Trophoblast cell (in vitro differentiated cells and primary cell): ENCODE results near the gene SYNJ2.

Experiments used
- DNase-seq, 2 donors: peaks; one replicate each; pipeline ENCODE4 v3.0.0-alpha.2; 2016
- H2AFZ ChIP-seq: 2 replicates; pipeline ENCODE4 v1.6.1; 2013; ENCODE audit warnings: low read length, moderate library complexity, mild to moderate bottlenecking; ENCODE audit not compliant: insufficient read depth, poor library complexity
- H2AK5ac ChIP-seq: 2 replicates; pipeline ENCODE4 v1.6.1; 2013; ENCODE audit warnings: mild to moderate bottlenecking, low read length
- H2BK120ac ChIP-seq: 2 replicates; pipeline ENCODE4 v1.6.1; 2013; ENCODE audit warnings: low read length, mild to moderate bottlenecking, moderate library complexity; ENCODE audit not compliant: insufficient read depth, poor library complexity
- H2BK12ac ChIP-seq: 2 replicates; pipeline ENCODE4 v1.6.1; 2013; ENCODE audit warnings: mild to moderate bottlenecking, low read length, moderate library complexity
- H2BK5ac ChIP-seq: 2 replicates; pipeline ENCODE4 v1.6.1; 2013; ENCODE audit warnings: low read length, low read depth, moderate library complexity, mild to moderate bottlenecking; ENCODE audit not compliant: poor library complexity
- H3K14ac ChIP-seq: 2 replicates; pipeline ENCODE4 v1.6.1; 2013; ENCODE audit warnings: mild to moderate bottlenecking, low read length
- H3K18ac ChIP-seq: 2 replicates; pipeline ENCODE4 v1.6.1; 2013; ENCODE audit warnings: mild to moderate bottlenecking, low read length
- H3K23ac ChIP-seq: 2 replicates; pipeline ENCODE4 v1.6.1; 2013; ENCODE audit warnings: low read length
- H3K27ac ChIP-seq: 2 replicates; pipeline ENCODE4 v1.5.1; 2013; ENCODE audit warnings: low read depth, mild to moderate bottlenecking, inconsistent platforms, low read length, moderate library complexity
- H3K27me3 ChIP-seq: 2 replicates; pipeline ENCODE4 v1.6.1; 2013; ENCODE audit warnings: inconsistent platforms, mild to moderate bottlenecking, low read length, moderate library complexity; ENCODE audit not compliant: insufficient read depth
- H3K36me3 ChIP-seq, 2 experiments: 1 replicate in 1 of 2; 2 replicates in 1 of 2; pipeline ENCODE4 v1.6.1; 2013; ENCODE audit warnings: low read length in 2 of 2, mild to moderate bottlenecking in 2 of 2, moderate library complexity in 1 of 2; ENCODE audit not compliant: insufficient read depth in 2 of 2, control insufficient read depth in 1 of 2
- H3K4ac ChIP-seq: 2 replicates; pipeline ENCODE4 v1.6.1; 2013; ENCODE audit warnings: low read depth, mild to moderate bottlenecking, low read length, moderate library complexity
- H3K4me1 ChIP-seq, 2 experiments: 1 replicate in 1 of 2; 2 replicates in 1 of 2; pipeline ENCODE4 v1.6.1; 2013; ENCODE audit warnings: low read length in 2 of 2, mild to moderate bottlenecking in 2 of 2, moderate library complexity in 1 of 2; ENCODE audit not compliant: insufficient read depth in 2 of 2, control insufficient read depth in 1 of 2
- H3K4me2 ChIP-seq: 2 replicates; pipeline ENCODE4 v1.6.1; 2013; ENCODE audit warnings: inconsistent platforms, mild to moderate bottlenecking, low read length, moderate library complexity
- H3K4me3 ChIP-seq: 2 replicates; pipeline ENCODE4 v1.5.1; 2013; ENCODE audit warnings: mild to moderate bottlenecking, low read depth, low read length, inconsistent platforms
- H3K79me1 ChIP-seq: one replicate; pipeline ENCODE4 v1.6.1; 2013; ENCODE audit warnings: low read length
- H3K79me2 ChIP-seq: 2 replicates; pipeline ENCODE4 v1.6.1; 2013; ENCODE audit warnings: low read length, mild to moderate bottlenecking; ENCODE audit not compliant: control insufficient read depth, insufficient read depth, poor library complexity
- H3K9ac ChIP-seq: 2 replicates; pipeline ENCODE4 v1.6.1; 2013; ENCODE audit warnings: mild to moderate bottlenecking, low read length
- H3K9me3 ChIP-seq: 2 replicates; pipeline ENCODE4 v1.6.1; 2013; ENCODE audit warnings: low read depth, mild to moderate bottlenecking, control low read depth, inconsistent platforms, low read length; ENCODE audit not compliant: insufficient read depth
- H4K12ac ChIP-seq: 2 replicates; pipeline ENCODE4 v1.6.1; 2013; ENCODE audit warnings: low read depth, mild to moderate bottlenecking, low read length, moderate library complexity
- H4K8ac ChIP-seq: 2 replicates; pipeline ENCODE4 v1.6.1; 2013; ENCODE audit warnings: low read depth, mild to moderate bottlenecking, low read length, moderate library complexity
- H4K91ac ChIP-seq: one replicate; pipeline ENCODE4 v1.6.1; 2013; ENCODE audit warnings: low read depth, mild to moderate bottlenecking, low read length, moderate library complexity
- WGBS: extraction: QIAGEN DNeasy Blood & Tissue Kit; methylation state at CpG from one replicate; pipeline ENCODE4 v1.1.7; 2013; ENCODE audit warnings: missing lambda C conversion rate; ENCODE audit not compliant: insufficient read length, insufficient coverage; ENCODE audit errors: extremely low coverage; 5-methylcytosine and 5-hydroxymethylcytosine counted together

SYNJ2 gene

GRCh38 chr6:158003910-158004700, 22.4 kb downstream of the SYNJ2 start:
- Histone ChIP-seq H4K91ac (peak overlapping the region; percentile 93), H3K4me1 (peaks cover 42 to 58% of the 10 kb centered on the region in 2 experiments), H3K4me2 (peak overlapping the region; percentile 11), H3K79me1 (peaks cover 33% of the 10 kb centered on the region), H3K9ac (no peak overlapping the region), H3K27ac (peak overlapping the region; percentile 83), H3K9me3 (peaks cover 4% of the 10 kb centered on the region), H3K4me3 (no peak overlapping the region), H2BK12ac (peak overlapping the region; percentile 16), H4K12ac (no peak overlapping the region), H3K79me2 (peaks cover 14% of the 10 kb centered on the region), H2AK5ac (peak overlapping the region; percentile 40), H3K18ac (peak overlapping the region; percentile 18), H4K8ac (peak overlapping the region; percentile 52), H3K4ac (peak overlapping the region; percentile 18), H3K27me3 (no peaks in the 10 kb centered on the region), H3K36me3 (peaks cover 3 to 5% of the 10 kb centered on the region in 2 experiments), H2BK120ac (peak overlapping the region; percentile 73), H3K14ac (peak overlapping the region; percentile 52), H3K23ac (no peak overlapping the region), H2AFZ (no peak overlapping the region), H2BK5ac (peak overlapping the region; percentile 68)
- DNase-seq: peak; percentile 58 to 73
- no CpG with 5 or more reads among the region's 10 CpGs for WGBS

DNA sequence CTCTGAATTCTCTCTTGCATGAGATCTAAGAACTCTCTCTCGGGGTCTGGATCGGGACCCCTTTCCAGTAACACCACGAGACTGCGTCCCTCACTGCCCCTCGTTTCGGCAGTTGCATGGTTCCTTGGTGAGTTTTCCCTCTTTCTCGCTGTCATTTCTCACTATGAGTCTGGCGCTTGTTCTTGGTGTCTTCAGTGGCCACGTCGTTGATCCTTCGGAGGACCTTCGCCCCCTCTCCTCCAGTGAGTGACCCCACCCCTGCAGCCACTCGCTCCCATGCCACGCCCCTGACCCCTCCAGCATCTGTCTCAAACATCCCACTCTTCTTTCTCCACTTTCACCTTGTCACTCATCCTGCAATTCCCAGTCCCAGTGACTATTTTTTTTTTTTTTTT, 23.0 kb downstream of the SYNJ2 start:
- WGBS: no CpG with 5 or more reads among the region's 14 CpGs
- Histone ChIP-seq H3K36me3 (peaks cover 3 to 5% of the 10 kb centered on the region in 2 experiments), H3K79me2 (peaks cover 13% of the 10 kb centered on the region), H2BK120ac (peak overlapping the region; percentile 12), H2AK5ac (peak overlapping the region; percentile 62), H3K9ac (no peak overlapping the region), H3K14ac (peak overlapping the region; percentile 50), H3K27ac (peak overlapping the region; percentile 83), H2BK5ac (peak overlapping the region; percentile 57), H3K18ac (peak overlapping the region; percentile 28), H3K27me3 (no peaks in the 10 kb centered on the region), H4K8ac (peak overlapping the region; percentile 44), H2BK12ac (peak overlapping the region; percentile 78), H3K4me3 (no peak overlapping the region), H3K4me1 (peaks cover 40 to 61% of the 10 kb centered on the region in 2 experiments), H3K4me2 (no peak overlapping the region), H3K9me3 (peaks cover 4% of the 10 kb centered on the region), H3K4ac (peak overlapping the region; percentile 28), H4K12ac (no peak overlapping the region), H2AFZ (no peak overlapping the region), H3K23ac (no peak overlapping the region), H3K79me1 (peaks cover 33% of the 10 kb centered on the region), H4K91ac (peak overlapping the region; percentile 76)
- no peak for DNase-seq

DNA sequence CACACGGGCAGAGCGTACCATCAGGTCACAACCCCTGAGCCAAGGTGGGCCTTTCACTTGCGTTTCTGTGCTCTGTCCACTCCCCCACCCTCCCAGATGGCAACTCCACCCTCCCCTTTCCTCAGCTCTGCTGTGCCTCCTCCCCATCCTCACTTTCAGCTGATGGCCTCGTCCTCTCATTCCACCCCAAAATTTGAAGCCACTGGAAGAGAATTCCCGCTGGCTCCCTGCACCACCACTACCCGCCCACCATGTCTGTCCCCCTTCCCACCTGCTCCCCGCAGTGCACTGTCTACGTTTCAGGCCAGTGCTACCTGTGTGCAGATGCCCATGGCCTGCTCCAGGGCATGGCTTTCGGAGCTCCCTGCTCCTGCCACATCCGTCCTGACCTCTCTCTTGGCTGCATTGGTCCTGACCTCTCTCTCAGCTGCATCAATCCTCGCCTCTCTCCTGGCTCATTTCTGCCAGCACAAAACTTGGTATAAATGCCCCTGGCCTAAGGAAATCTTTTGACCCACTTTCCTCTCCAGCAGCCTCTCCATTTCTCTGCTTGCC, 24.0 kb downstream of the SYNJ2 start:
- H3K23ac ChIP-seq: no peak overlapping the region
- no peak overlapping the region for H2BK12ac ChIP-seq
- H2AK5ac ChIP-seq: peak overlapping the region; percentile 27
- peaks cover 41 to 60% of the 10 kb centered on the region in 2 experiments for H3K4me1 ChIP-seq
- H3K79me1 ChIP-seq: peaks cover 33% of the 10 kb centered on the region
- H3K9ac ChIP-seq: no peak overlapping the region
- H2BK5ac ChIP-seq: no peak overlapping the region
- H3K9me3 ChIP-seq: peaks cover 6% of the 10 kb centered on the region
- H4K91ac ChIP-seq: peak overlapping the region; percentile 21
- peak overlapping the region; percentile 3 for H3K4ac ChIP-seq
- no peak for DNase-seq
- peaks cover 13% of the 10 kb centered on the region for H3K79me2 ChIP-seq
- peaks cover 3 to 5% of the 10 kb centered on the region in 2 experiments for H3K36me3 ChIP-seq
- H2AFZ ChIP-seq: no peak overlapping the region
- no peak overlapping the region for H4K12ac ChIP-seq
- no peak overlapping the region for H3K27ac ChIP-seq
- no peak overlapping the region for H3K4me2 ChIP-seq
- no peak overlapping the region for H4K8ac ChIP-seq
- no peak overlapping the region for H3K14ac ChIP-seq
- peak overlapping the region; percentile 3 for H2BK120ac ChIP-seq
- H3K18ac ChIP-seq: peak overlapping the region; percentile 20
- no CpG with 5 or more reads among the region's 11 CpGs for WGBS
- H3K27me3 ChIP-seq: no peaks in the 10 kb centered on the region
- peak overlapping the region; percentile 18 for H3K4me3 ChIP-seq

- WGBS: no CpG with 5 or more reads among the region's 7 CpGs
Measured at GRCh38 chr6:158006331-158006730, 24.7 kb downstream of the SYNJ2 start.

More at GRCh38 chr6:158006331-158006730, 24.7 kb downstream of the SYNJ2 start:
- Histone ChIP-seq H2AFZ (no peak overlapping the region), H4K8ac (no peak overlapping the region), H3K27me3 (no peaks in the 10 kb centered on the region), H4K91ac (no peak overlapping the region), H3K4me2 (no peak overlapping the region), H3K4ac (no peak overlapping the region), H2BK5ac (no peak overlapping the region), H3K4me1 (peaks cover 39 to 56% of the 10 kb centered on the region in 2 experiments), H3K9ac (no peak overlapping the region), H2AK5ac (no peak overlapping the region), H3K14ac (no peak overlapping the region), H4K12ac (no peak overlapping the region), H3K79me2 (peaks cover 13% of the 10 kb centered on the region), H3K36me3 (peaks cover 3 to 8% of the 10 kb centered on the region in 2 experiments), H3K18ac (no peak overlapping the region), H3K4me3 (no peak overlapping the region), H3K23ac (no peak overlapping the region), H2BK120ac (no peak overlapping the region), H3K27ac (no peak overlapping the region), H3K9me3 (peaks cover 8% of the 10 kb centered on the region), H3K79me1 (peaks cover 33% of the 10 kb centered on the region), H2BK12ac (no peak overlapping the region)
- no peak for DNase-seq
